Suppressor macrophage (primary cell): ENCODE results near the gene ILDR1.

Source experiments
- DNase-seq, 4 experiments: peaks; one replicate each; pipeline ENCODE4 v3.0.0-alpha.2; 2020 to 2022

ILDR1 gene

DNA sequence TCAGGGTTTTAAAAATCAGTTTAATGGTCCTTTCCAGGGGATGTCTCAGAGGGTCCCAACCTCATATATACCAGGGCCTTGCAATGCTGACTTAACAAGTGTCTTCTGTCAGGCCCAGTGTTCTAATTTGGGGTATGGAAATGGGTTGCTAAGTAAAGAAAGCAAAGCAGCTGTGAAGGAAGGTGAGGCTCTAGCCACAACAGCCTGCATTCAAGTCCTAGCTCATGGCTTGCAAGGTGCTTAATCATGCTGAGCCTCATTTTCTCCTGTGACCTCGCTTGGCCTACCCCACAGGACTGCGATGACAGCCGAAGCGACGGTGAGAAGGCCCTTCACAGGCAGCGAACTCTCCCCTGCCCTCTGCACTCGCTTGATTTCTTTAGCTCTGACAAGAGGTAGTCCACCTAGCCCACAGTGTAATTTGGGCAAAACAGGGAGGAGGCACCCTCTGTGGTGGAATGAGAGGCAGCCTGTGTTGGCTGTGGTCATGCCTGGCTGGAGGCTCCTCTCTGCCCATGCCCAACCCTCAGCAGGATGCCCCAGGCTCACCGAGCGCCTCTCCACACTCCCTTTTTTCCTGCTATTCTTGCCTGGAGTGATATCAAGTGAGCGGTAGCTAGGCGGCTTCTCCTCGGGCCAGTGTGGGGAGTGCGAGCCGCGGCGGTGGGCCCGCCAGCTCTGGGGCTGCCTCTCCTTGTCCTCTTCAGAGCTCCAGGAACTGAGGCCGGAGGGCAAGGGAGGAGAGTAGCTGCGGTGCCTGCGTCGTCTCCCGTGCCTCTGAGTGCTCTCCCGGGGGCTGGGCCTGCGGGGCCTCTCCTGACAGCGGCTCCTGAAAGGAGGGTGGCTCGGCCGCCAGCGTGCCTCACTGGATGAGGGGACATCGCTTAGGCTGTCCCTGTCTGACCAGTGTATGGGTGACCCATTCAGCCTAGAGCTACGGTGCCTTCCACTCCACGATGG lies 29.2 kb downstream of the ILDR1 start:
- no peak for DNase-seq

- DNase-seq: peak; percentile 66 to 78 (median 74)
Observed at GRCh38 chr3:121989943-121990342, 32.1 kb downstream of the ILDR1 start.

DNA sequence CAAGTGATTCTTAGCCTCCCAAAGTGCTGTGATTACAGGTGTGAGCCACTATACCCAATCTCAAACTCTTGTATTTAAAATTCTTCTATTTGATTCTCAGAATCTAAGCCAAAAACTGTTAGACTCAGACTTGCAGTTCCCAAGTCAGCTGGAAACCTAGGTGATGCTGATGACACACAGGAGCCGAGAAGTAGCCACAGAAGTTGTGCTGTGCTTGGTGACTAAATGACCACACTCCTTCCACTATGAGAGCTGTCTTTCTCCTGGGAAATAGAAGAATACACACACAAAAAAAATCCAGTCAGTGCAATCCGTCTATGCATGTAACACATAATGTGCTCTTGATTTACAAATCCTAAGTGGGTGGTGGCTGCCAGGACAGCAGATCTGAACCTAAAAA lies 33.9 kb downstream of the ILDR1 start:
- DNase-seq: peak in 1 of 4 experiments; percentile 14

DNA sequence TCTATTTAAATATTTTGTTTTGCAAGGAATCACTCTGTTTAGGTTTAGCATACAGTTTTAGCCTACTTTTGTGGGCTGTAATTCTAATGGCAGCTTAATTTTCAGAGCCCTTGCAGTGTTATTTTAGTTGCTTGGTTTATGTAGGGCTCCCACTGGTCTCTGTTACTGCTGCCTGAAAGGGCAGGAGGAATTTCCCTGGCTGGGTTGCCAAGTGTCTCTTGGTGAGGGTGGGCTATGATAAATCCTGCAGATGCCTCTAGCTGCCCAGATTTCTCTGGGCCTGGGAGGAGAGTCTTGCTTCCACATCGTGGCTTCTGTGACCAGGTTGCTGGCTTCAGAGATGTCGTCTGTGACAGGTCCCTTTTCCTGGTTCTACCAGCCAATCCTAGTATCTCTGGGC lies 36.2 kb downstream of the ILDR1 start:
- DNase-seq: no peak

- DNase-seq: no peak
Observed at GRCh38 chr3:121981473-121981872, 40.6 kb downstream of the ILDR1 start.

- DNase-seq: no peak
Observed at GRCh38 chr3:121980450-121980796, 41.6 kb downstream of the ILDR1 start.

GRCh38 chr3:121979734-121980449 lies 42.2 kb downstream of the ILDR1 start:
- DNase-seq: peak in 2 of 4 experiments; percentile 33 to 36

DNA sequence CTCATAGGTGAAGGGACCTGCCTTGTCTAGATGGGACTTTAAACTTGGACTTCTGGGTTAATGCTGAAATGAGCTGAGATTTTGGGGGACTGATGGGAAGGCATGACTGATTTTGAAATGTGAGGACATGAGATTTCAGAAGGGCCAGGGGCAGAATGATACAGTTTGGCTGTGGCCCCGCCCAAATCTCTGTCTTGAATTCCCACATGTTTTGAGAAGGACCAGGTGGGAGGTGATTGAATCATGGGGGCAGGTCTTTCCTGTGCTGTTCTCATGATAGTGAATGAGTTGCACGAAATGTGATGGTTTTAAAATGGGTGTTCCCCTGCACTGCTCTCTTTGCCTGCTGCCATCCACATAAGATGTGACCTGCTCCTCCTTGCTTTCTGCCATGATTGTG lies 42.8 kb downstream of the ILDR1 start:
- DNase-seq: no peak

GRCh38 chr3:121976727-121977126 lies 45.3 kb downstream of the ILDR1 start:
- no peak for DNase-seq

DNA sequence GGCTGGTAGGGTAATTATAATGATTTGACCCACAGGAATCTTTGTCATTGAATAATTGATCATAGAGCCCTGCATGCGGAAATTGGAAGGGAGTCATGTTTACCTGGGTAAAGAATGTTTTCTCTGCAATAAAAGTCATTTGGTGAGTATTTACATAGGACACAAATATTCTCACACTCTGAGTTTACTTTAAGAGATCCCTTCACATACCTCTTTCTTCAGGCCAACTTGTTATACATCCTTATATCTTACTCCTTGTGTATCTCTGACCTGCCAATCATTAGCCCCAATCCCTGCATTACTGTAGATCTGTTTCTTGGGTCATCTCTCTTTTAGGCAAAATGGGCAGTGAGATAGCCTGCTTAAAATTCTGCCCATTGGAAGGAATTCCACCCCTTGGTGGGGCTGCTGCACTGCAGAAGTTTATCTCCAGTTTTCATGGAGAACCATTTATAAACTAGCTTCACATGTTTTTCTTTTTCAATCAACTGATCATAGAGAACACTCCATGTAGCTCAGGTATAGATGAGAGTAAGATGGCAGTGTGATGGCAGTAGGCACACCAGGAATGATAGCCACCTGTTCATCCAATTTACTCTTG lies 46.2 kb downstream of the ILDR1 start:
- peak; percentile 18 to 55 (median 36) for DNase-seq

- no peak for DNase-seq
Observed at GRCh38 chr3:121974601-121975111, 47.4 kb downstream of the ILDR1 start.

- DNase-seq: no peak
Observed at GRCh38 chr3:121970047-121970446, 52.0 kb downstream of the ILDR1 start.

- DNase-seq: no peak
Observed at GRCh38 chr3:121969631-121970030, 52.4 kb downstream of the ILDR1 start.

- DNase-seq: no peak
Observed at GRCh38 chr3:121963608-121964007, 58.4 kb downstream of the ILDR1 start.

GRCh38 chr3:121962443-121962842 lies 59.6 kb downstream of the ILDR1 start:
- DNase-seq: no peak

GRCh38 chr3:121961283-121961682 lies 60.8 kb downstream of the ILDR1 start:
- no peak for DNase-seq

- DNase-seq: peak; percentile 74 to 86 (median 80)
Observed at GRCh38 chr3:121958801-121959200, 63.2 kb downstream of the ILDR1 start.

DNA sequence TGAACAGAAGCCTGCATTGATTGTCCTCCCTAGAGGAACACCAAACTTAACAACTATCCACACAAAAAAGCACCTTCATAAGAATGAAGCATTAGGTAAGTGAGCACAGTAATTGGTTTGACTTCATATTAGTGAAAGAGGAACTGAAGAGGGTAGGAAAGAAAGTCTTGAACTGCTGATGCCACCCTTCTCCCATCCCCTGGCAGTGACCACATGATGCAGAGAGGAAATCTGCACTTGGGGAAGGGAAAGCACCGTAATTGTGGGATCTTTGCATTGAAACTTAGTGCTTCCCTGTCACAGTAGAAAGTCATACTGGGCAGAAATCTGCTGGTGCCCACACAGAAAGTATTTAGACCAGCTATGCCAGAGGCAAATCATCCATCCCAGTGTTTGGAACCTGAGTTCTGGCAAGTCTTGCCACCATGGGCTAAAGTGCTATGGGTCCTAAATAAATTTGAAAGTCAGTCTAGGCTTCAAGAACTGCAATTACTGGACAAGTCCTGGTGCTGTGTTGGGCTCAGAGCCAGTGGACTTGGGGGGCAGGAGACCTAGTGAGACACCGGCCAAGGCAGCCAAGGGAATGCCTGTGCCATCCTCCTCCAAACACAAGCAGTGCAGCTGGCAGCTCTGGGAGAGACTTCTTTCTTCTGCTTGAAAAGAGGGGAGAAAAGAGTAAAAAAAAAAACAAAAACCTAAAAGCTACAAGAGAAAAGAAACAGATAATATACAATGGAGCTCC lies 64.2 kb downstream of the ILDR1 start:
- peak; percentile 87 to 95 (median 92) for DNase-seq

DNA sequence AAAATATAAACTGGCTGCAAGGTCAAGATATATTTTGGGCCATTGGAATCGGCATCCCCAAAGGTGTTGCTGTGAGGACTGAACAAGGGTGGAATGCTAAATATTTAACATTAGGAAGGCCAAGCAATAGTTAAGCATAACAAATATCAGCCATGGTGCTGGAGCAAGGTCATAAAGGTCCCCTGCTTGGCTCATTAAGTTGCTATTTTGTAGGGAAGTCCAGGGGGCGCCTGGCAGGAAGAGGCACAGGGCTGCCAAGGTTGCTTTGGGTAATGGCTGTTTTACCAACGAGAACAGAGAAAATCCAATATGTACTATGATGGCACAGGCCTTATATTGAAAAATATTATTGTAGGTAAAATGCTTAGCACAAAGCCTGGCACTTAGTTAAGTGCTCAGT lies 65.7 kb downstream of the ILDR1 start:
- peak in 1 of 4 experiments; percentile 6 for DNase-seq

DNA sequence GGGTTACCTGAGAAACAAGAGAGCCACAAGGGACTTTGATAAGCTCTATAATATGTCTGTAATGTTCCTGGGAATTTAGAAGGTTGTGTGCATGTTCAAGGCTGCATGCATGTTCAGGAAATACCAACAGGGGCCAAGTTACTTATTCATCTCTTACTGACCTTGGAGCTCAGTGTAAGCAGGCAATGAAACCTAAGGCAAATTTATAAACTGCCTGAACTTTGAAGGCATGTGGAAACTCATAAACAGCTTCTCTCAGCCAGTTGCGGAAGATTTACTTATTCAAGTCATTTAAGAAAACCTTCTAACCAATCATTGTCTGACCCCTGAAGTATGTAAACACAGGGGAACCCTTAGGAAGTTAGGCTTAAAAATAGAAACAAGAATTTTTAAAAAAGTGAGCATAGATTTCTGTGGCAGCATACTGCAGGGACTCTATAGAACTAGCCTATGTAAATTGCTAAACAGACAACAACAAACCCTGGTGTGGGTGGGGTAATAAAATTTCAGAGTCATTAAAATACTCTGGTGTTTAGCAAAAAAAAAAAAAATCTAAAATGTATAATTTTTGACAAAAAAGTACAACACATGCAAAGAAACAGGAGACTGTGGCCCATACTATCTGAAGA lies 70.6 kb downstream of the ILDR1 start:
- DNase-seq: no peak

DNA sequence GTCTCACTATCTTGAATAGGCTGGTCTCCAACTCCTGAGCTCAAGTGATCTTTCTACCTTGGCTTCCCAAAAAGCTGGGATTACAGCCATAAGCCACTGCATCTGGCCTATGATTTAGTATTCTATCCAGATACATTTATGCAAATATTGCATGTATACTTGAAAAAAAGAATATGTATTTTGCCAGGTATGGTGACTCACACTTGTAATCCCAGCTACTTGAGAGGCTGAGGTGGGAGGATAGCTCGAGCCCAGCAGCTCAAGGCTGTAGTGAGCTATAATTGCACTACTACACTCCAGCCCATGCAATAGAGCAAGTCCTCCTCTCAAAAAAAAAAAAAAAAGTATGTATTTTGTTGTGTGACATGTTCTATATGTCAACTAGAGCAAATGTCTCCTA lies 73.4 kb downstream of the ILDR1 start:
- no peak for DNase-seq

- DNase-seq: no peak
Observed at GRCh38 chr3:121943431-121943830, 78.6 kb downstream of the ILDR1 start.
